ENCODE data around the gene NSMCE3.

The NSMCE3 gene

DNA sequence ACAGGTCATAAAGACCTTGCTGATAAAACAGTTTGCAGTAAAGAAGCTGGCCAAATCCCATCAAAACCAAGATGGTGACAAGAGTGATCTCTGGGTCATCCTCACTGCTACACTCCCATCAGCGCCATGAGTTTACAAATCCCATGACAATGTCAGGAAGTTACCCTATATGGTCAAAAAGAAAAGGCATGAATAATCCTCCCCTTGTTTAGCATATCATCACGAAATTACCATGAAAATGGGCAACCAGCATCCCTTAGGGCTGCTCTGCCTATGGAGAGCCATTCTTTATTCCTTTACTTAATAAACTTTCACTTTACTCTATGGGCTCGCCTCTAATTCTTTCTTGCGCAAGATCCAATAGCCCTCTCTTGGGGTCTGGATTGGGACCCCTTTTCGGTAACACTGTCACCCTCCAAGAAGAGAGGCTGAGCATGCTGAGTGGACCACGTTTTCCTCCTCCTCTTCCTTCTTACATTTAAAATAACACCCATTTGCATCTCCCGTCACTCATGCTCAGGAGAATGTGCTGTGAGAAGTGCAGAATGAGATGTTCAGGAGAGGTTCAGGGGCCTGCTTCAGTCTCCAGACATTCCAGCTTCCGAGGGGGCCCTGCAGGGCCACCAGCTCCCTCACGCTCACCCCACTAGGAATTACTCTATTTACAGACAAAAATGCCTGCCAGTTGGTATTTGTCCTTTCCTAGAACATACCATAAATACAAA, 47.3 kb downstream of the NSMCE3 start:
- DNase-seq (ENCODE audit: low read depth in 2 of 2): no peak

DNA sequence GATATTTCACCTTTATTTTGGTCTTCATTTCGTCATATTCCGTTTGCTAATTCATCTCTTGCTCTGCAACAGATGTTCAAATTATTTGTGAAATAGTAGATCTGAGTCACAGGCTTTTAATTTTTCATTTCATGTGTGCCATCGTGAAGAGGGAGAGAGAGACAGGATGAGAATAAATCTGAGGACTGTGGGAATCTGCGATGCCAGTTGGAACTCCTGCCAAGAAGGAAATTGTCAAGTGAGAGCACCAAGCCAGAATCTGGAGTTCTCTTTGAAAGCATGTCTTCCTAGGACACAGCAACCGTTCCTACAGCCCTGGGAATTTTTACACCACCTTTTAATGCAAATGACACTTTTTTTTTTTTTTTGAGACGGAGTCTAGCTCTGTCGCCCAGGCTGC, 48.8 kb downstream of the NSMCE3 start:
- no peak for DNase-seq (ENCODE audit: low read depth in 2 of 2)

DNA sequence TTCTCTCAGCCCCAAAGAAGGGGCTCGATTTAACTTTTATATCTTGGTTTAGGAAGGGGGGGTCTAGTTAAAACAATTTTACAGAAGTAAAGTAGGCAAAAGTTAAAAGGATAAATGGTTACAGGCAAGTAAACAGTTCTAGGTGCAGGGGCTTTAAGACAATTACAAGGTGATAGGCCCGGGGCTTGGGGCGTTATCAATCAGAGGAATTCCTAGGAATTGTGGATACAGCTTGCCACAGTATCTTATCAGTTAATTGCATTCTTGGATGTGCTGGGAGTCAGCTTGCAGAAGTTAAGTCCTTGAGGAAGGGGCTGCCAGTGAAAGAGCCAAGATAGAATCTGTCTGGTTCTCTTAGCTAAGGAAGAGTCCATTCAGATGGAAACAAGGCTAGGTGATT, 52.7 kb downstream of the NSMCE3 start:
- DNase-seq (ENCODE audit: low read depth in 2 of 2): no peak
